ENCODE data around the gene TBC1D2.

TBC1D2 gene

DNA sequence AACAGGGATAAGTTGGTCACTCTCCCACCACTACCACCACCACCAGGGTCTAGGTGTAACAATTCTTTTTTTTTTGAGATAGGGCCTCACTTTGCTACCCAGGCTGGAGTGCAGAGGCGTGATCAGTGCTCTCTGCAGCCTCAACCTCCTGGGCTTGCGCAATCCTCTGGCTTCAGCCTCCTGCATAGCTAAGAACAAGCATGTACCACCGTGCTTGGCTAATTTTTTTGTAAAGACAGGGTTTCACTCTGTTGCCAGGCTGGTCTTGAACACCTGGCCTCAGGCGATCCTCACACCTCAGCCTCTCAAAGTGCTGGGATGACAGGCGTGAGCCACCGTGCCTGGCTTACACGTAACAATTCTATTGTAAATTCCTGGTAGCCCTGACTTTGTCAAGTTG, 90.5 kb downstream of the TBC1D2 start:
- no peak for DNase-seq (ENCODE audit: low read depth in 3 of 3)

DNA sequence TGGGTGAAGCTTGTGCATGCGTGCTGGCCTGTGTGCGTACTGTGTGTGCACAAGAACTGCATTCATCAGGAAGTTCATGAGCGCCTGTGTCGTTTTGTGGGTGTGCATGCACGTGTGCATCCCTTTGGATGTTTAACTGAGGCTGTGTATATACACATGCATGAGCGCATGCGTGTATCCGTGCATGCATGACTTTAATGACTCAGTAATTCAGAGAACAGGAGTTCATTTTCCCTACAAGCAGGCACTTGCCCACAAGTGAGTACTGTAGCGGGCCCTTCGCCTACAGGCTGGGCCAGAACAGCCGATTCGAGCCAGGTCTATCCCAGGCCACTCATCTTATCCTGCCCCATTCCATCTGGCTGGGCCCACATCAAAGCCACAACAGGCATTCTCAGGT, 92.8 kb downstream of the TBC1D2 start:
- no peak for DNase-seq (ENCODE audit: low read depth in 3 of 3)

DNA sequence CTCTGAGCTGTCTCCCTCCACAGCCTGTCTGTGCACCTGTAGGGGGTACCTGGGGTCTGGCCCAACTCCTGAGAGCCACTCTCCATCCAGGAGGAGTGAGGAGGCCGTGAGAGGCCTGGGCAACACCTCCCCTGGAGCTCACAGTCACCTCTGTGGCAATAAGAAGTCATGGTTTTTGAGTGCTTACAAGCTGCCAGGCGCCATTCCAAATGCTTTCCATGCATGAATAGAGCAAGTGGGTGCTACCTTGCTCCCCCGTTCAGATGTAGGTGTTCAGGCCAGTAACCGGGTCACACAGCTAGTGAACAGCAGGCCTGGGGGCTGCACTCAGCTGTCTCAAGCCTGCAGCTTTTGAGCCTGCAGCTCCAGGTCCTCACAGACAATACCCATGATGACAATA, 93.6 kb downstream of the TBC1D2 start:
- DNase-seq (ENCODE audit: low read depth in 3 of 3): no peak

DNA sequence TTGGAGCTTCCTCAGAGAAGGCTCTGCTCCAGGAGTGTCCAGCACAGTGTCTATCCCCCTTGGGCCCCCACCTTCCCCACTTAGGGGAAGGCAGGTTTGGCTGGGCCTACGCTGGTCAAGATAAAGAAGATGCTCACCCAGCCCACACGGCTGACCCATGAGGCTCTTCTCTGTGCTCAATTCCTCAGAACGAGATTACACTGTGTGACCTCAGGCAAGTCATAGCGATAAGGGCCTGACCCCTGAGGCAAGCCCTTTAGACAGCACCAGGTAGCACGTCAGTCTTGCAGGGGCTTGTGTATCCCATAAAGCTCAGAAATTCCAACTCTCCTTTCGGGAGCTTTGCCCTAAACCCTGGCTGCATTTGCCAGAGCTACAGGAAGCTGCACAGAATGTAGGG, 95.7 kb downstream of the TBC1D2 start:
- no peak for DNase-seq (ENCODE audit: low read depth in 3 of 3)

DNA sequence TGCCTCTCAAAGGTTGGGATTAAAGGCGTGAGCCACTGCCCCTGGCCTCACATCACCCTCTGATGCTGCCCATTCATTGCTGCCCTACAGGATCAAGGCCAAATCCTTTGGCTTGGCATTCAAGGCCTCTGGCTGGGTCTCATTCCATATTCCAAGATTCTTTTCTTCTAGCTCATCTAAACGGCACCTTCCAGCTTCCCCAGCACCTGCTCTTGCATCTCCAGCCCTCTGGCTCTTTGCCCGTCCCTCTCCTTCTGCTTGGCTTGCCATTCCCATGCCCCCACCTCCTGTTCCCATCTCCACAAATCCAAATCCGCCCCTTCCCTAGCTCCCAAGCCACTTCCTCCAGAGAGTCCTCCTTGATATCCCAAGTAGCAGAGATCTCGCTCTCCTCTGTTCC, 96.1 kb downstream of the TBC1D2 start:
- no peak for DNase-seq (ENCODE audit: low read depth in 3 of 3)

DNA sequence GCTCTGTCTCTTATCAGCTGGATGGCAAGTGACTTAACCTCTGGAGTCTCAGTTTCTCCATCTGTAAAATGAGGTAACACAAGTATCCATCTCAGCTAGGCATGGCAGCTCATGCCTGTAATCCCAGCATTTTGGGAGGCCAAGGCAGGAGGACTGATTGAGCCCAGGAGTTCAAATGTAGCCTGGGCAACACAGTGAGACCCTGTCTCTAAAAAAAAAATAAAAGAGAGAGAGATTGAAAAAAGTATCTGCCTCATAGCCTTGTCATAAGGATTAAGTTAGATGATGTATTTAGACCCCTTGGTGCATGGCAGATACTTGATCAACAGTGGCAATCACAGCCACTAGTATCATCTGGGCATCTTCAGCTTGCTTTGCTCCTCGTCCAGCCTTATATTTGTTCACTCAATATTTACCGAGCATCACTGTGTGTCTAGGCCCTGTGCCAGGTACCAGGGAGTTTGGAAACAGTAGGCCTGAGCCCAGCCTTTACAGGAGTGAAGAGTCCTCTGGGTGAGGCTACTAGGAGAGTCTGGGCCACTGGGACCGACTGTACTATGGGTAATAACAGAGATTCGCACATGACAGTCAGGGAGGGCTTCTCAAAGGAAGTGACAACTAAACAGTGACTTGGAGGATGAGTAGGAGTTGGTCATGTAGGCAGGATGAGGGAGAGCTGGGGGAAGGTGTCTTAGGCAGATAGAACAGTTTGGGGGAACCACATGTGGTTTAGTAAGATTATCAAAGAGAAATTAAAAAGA, 97.2 kb downstream of the TBC1D2 start:
- no peak for DNase-seq (ENCODE audit: low read depth in 3 of 3)

DNA sequence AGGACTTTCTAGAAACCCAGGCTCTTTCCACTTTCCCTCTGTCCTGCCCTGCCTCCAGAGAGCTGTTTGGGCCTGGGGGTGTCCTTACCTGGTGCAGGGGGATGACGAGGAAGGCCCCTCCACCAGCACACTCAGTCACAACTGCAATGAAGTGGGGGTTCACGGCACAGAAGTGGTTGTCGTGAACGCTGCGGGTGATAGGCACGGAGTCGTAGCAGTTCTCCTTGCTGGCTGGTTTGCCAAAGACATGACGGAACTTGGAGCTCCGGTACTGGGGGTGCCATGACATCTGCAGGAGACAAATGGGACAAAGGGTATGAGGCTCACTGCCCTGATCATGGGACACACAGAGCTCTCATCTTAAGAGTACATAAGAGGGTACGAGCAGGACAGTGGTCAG, 98.1 kb downstream of the TBC1D2 start:
- DNase-seq (ENCODE audit: low read depth in 3 of 3): no peak

DNA sequence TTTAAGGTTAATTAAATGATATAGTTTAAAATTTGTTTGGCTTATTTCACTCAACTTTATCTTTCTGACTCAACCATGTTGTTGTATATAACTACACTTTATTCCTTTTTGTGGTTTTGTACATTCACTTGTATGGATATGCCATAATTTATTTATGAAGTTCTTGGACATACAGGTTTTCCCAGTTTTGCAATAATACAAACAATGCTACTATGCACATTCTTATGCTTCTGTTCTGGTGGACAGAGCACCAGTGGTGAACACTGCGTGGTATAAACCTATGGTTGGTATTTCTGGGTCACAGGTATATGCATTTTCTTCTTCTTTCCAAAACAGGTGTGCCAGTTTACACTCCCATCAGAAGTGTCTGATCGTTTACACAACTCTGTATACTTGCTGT, 100.8 kb downstream of the TBC1D2 start:
- no peak for DNase-seq (ENCODE audit: low read depth in 3 of 3)

DNA sequence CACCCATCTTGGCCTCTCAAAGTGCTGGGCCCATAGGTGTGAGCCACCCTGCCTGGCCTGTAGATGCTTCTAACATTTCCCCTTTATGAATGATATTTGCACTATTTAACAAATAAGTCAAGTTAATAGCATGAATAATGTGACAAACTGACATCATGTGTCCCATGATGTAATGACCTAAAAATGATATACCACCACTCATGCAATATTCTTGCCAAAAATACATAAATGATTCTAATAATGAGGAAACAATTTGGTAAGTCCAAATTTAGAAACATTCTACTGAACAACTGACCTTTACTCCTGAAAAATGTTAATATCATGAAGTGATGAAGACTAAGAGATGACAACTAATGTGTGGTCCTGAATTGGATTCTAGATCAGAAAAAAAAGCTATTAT, 102.9 kb downstream of the TBC1D2 start:
- DNase-seq (ENCODE audit: low read depth in 3 of 3): no peak

DNA sequence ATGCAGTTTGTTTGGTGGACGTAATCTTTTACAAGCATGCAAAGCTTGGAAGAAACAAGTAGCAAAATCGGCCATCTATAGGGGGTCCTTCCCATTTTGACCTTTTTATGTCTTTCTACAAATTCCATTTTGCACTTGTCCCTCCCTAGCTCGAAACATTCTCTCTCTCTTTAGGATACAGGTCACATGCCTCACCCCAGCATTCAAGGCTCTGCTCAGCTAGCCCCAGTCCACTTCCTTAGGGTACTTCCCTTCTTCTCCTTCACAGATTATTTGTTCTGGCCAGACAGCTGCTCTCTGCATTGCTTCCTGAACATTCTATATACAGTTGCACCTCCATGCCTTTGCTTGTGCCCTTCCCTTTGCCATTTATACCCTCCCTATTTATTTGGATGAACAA, 104.7 kb downstream of the TBC1D2 start:
- DNase-seq (ENCODE audit: low read depth in 3 of 3): no peak

DNA sequence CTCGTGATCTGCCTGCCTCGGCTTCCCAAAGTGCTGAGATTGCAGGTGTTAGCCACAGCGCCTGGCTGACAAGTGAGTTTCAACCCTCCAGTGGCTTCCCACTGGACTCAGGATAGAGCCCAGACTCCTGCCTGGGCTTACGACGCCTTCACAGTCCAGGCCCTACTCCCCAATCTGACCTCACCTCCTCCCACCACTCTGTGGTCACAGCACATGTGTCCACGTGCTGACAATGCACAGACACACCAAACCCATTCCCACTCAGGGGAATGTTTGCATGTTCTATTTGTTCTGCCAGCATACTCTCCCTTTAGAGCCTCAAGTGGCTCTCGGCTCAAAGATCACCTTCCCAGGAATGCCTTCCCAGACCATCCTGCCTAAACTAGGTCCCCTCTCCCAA, 105.3 kb downstream of the TBC1D2 start:
- no peak for DNase-seq (ENCODE audit: low read depth in 3 of 3)

DNA sequence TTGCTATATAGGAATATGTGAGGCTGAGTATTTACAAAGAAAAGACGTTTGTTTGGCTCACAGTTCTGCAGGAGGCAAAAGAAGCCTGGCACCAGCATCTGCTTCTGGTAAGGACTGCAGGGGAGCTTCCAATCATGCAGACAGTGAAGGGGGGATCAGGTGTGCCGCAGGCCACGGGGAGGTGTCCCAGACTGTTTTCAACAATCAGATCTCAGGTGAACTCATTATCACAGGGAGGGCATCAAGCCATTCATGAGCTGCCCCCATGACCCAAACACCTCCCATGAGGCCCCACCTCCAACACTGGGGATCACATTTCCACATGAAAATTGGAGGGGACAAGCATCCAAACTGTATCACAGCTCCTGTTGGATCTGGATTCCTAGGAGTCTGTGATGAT, 106.0 kb downstream of the TBC1D2 start:
- DNase-seq (ENCODE audit: low read depth in 3 of 3): no peak
